Calu3 (cell line): Measurements from ENCODE around the gene TBK1. TPM values are rescaled to one million over a fixed set of nuclear protein-coding genes. Genes with fewer than 3 reads are reported as not detected.
A peak's percentile ranks its signal among the peaks of the same experiment; 100 is the strongest.
"Not testable (repeated sequence)": the region's sequence is repeated elsewhere in the genome, so short reads cannot be mapped to it uniquely, and the experiment has no call there.

Source experiments
- BruUV-seq: library from RNA; stranded (reverse); fragments of 400-500 nt; replicated peaks from 2 replicates; lab custom pipeline; 2021; lab: Mats Ljungman, UMichigan
- CTCF ChIA-PET: fragments of 300-600 bp; sonication (Branson Sonifier 250); formaldehyde crosslinking; loops from one replicate; lab custom pipeline; 2022; ENCODE audit warnings: antibody characterized with exemption; lab: Charles Lee
- DNase-seq: peaks from one replicate; pipeline ENCODE4 v3.0.0; 2022
- H3K27ac Mint-ChIP-seq: one replicate; pipeline ENCODE4 v1.8.0; 2022; ENCODE audit warnings: mixed read lengths; ENCODE audit not compliant: unreplicated experiment
- H3K27me3 Mint-ChIP-seq: one replicate; pipeline ENCODE4 v1.8.0; 2022; ENCODE audit warnings: mixed read lengths; ENCODE audit not compliant: unreplicated experiment
- H3K36me3 Mint-ChIP-seq: one replicate; pipeline ENCODE4 v1.8.0; 2022; ENCODE audit warnings: mild to moderate bottlenecking, moderate library complexity, mixed read lengths; ENCODE audit not compliant: insufficient read depth, unreplicated experiment
- H3K4me1 Mint-ChIP-seq: one replicate; pipeline ENCODE4 v1.8.0; 2022; ENCODE audit warnings: mild to moderate bottlenecking, low read depth, mixed read lengths; ENCODE audit not compliant: unreplicated experiment
- H3K4me3 Mint-ChIP-seq: one replicate; pipeline ENCODE4 v1.8.0; 2022; ENCODE audit warnings: mild to moderate bottlenecking, low read depth, moderate library complexity, mixed read lengths; ENCODE audit not compliant: unreplicated experiment
- H3K9me3 Mint-ChIP-seq: one replicate; pipeline ENCODE4 v1.8.0; 2022; ENCODE audit warnings: low read depth, mixed read lengths; ENCODE audit not compliant: unreplicated experiment
- CTCF ChIP-seq: fragments of 200-600 bp; IDR thresholded peaks from one replicate; pipeline ENCODE4 v1.8.0; 2022; ENCODE audit warnings: antibody characterized with exemption; ENCODE audit not compliant: unreplicated experiment
- intact Hi-C: fragments of 100-400 bp; cut with micrococcal nuclease; formaldehyde crosslinking; loops from one replicate; pipeline ENCODE4 v1.10.0; 2022; ENCODE audit not compliant: unreplicated experiment
- total RNA-seq: library from RNA; stranded (reverse); gene quantifications from 2 replicates; pipeline ENCODE4 v1.2.3, GENCODE V29; 2022

The TBK1 gene
- total RNA-seq, 1 experiment from 2014 or later: 40.4 TPM

DNA sequence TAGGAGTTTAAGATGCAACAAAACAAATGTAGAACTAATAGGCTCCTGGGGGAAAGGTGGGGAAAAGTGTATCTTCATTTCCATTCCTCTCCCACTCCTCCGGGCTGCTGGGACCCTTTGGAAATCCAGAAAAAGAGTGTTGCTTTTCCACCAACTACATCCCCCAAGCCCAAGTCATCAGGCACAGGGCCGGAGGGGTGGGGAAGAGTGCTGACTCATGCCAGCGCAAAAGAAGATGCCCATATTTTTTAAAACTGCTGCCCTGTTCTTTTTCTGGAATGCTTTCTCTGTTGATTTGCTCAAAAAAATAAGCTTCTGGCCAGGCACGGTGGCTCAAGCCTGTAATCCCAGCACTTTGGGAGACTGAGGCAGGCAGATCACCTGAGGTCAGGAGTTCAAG, 70.9 kb downstream of the TBK1 start:
- intact Hi-C loops: no loop called here
- Mint-ChIP-seq H3K9me3 (no peaks in the 10 kb centered on the region), H3K4me3 (no peak overlapping the region), H3K27me3 (no peaks in the 10 kb centered on the region), H3K36me3 (no peaks in the 10 kb centered on the region), H3K4me1 (no peaks in the 10 kb centered on the region), H3K27ac (no peak overlapping the region)
- BruUV-seq: no TSS peak
- CTCF ChIA-PET: interaction anchor here (0.5 kb wide), 1 partner anchor 531 kb away, joined by 5 read pairs; no protein-coding TSS in a partner anchor
- TF ChIP-seq CTCF: no peak
- DNase-seq: no peak

- H3K36me3 Mint-ChIP-seq, H3K4me1 Mint-ChIP-seq, H3K27ac Mint-ChIP-seq, H3K4me3 Mint-ChIP-seq, H3K9me3 Mint-ChIP-seq, intact Hi-C loops, BruUV-seq, H3K27me3 Mint-ChIP-seq: not testable (repeated sequence)
- CTCF ChIA-PET: interaction anchor here (0.5 to 0.7 kb wide), 4 partner anchors 92 to 1367 kb away, joined by 3 to 5 read pairs (median 4); no protein-coding TSS in a partner anchor
- peak; percentile 38 for DNase-seq
Observed at GRCh38 chr12:64523565-64524444, 71.9 kb downstream of the TBK1 start.

DNA sequence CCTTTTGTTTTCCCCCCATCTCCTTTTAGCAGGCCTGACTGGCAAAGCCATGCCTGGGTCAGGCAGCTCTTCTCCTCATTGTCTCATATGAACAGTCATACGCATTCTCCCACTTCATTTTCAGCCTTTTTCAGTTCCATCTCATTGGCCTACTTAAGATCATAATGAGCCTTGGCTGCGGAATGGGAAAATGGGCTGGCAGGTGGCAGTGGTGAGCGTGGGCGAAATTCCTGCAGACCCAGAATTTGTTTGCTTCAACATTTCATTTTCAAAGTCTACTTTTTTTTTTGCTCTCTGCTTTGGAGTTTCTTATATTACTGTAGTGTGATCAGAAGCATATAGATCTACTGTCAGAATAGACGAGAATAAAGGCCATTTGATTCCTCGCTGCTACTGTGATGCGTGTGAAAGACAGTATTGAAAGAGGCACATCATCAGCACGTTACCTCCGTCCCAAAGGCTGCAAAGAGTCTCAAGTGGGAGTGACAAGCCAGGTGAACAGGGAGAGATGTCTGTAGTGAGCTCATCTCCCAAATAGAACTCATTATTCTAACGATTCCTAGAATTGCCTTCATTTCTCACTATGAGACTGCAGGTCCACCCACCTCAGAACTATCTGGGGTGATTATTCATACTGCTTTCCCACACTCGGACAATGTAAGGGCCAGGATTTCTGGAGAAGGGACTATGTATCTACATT, 73.7 kb downstream of the TBK1 start:
- H3K36me3 Mint-ChIP-seq: no peaks in the 10 kb centered on the region
- no peaks in the 10 kb centered on the region for H3K27me3 Mint-ChIP-seq
- CTCF ChIA-PET: no interaction called here
- H3K27ac Mint-ChIP-seq: no peak overlapping the region
- intact Hi-C loops: no loop called here
- no peaks in the 10 kb centered on the region for H3K4me1 Mint-ChIP-seq
- no peaks in the 10 kb centered on the region for H3K9me3 Mint-ChIP-seq
- BruUV-seq: no TSS peak
- no peak for DNase-seq
- no peak overlapping the region for H3K4me3 Mint-ChIP-seq
- no peak for TF ChIP-seq CTCF

DNA sequence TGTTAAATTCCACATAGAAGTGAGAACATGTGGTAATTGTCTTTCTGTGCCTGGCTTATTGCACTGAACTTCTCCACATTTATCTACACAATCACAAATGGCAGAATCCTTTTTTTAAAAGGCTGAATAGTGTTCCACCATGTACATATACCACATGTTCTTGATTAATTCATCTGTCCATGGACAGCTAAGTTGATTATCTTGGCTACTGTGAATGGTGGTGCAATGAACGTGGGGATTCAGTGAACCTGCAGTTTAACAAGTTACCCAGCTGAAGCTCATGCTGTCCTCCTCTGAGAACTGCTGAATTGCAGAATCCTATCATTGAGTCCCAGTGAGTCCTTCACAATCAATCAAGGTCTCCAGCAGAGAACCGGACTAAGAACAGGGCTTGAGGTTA, 74.9 kb downstream of the TBK1 start:
- no peak overlapping the region for H3K4me3 Mint-ChIP-seq
- H3K27ac Mint-ChIP-seq: no peak overlapping the region
- H3K36me3 Mint-ChIP-seq: no peaks in the 10 kb centered on the region
- no peaks in the 10 kb centered on the region for H3K4me1 Mint-ChIP-seq
- BruUV-seq: no TSS peak
- H3K27me3 Mint-ChIP-seq: no peaks in the 10 kb centered on the region
- no peak for TF ChIP-seq CTCF
- intact Hi-C loops: no loop called here
- CTCF ChIA-PET: no interaction called here
- DNase-seq: no peak
- no peaks in the 10 kb centered on the region for H3K9me3 Mint-ChIP-seq
